ENCODE measurements around the gene CTDSPL.

DNA sequence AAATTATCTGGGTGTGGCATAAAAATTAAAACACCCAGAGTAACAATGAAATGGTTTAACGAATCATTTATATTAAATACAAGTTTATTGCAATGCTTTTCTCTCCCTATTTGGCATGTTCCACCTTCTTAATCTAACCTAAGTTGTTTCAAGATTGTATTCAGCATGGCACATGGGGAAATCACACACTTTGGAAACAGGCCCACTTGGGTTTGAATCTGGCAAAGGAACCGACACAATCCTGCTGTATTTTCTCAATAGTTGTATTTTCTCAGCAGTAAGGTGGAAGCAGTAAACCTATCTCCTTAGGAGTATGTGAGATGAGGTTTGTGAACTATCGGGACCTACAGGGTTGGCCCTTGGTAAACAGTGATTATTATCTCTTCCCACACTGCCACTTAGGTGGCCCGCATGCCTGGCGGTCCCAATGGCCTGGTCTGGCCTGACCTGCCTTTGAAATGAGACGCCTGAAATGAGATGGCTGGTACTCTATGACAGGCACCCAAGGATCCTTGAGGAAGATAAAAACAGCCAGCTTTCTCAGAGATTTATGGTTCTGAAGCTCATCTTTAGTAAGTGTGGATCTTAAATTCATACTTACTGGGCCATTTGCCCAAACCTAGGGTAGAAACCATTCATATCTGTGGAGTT is 83.6 kb downstream of the CTDSPL start:
- TF ChIP-seq, protein P1, sequence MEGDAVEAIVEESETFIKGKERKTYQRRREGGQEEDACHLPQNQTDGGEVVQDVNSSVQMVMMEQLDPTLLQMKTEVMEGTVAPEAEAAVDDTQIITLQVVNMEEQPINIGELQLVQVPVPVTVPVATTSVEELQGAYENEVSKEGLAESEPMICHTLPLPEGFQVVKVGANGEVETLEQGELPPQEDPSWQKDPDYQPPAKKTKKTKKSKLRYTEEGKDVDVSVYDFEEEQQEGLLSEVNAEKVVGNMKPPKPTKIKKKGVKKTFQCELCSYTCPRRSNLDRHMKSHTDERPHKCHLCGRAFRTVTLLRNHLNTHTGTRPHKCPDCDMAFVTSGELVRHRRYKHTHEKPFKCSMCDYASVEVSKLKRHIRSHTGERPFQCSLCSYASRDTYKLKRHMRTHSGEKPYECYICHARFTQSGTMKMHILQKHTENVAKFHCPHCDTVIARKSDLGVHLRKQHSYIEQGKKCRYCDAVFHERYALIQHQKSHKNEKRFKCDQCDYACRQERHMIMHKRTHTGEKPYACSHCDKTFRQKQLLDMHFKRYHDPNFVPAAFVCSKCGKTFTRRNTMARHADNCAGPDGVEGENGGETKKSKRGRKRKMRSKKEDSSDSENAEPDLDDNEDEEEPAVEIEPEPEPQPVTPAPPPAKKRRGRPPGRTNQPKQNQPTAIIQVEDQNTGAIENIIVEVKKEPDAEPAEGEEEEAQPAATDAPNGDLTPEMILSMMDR (IDR thresholded peaks at IDR 0.05; ENCODE audit: low read length) = no peak
- no peak for TF ChIP-seq EZH2phosphoT487 (IDR thresholded peaks at IDR 0.05; ENCODE audit: low read length)
